WTC11 (cell line): ENCODE results near the gene CARD14. TPM values are rescaled to one million over a fixed set of nuclear protein-coding genes. Genes with fewer than 3 reads are reported as not detected.
"Not testable (repeated sequence)": the region's sequence is repeated elsewhere in the genome, so short reads cannot be mapped to it uniquely, and the experiment has no call there.

Experiments
- ATAC-seq: fragments of 200-7000 bp; cut with Tn5 transposase; 2 replicates; pipeline ENCODE4 v1.10.0; 2021; ENCODE audit warnings: mild to moderate bottlenecking, moderate library complexity
- CTCF ChIA-PET: fragments of 300-600 bp; sonication (Branson Sonifier 250); formaldehyde crosslinking; loops from one replicate; lab custom pipeline; 2021; ENCODE audit warnings: antibody characterized with exemption; lab: Charles Lee
- POLR2A ChIA-PET: fragments of 350-600 bp; sonication (Branson Sonifier 250); formaldehyde crosslinking; loops from one replicate; lab custom pipeline; 2021; ENCODE audit warnings: antibody characterized with exemption; lab: Charles Lee
- DNase-seq: peaks from one replicate; pipeline ENCODE4 v3.0.0; 2021; ENCODE audit warnings: low spot score
- H3K27ac Mint-ChIP-seq: 2 replicates; pipeline ENCODE4 v1.8.0; 2021; ENCODE audit warnings: mixed read lengths
- H3K27me3 Mint-ChIP-seq: 2 replicates; pipeline ENCODE4 v1.8.0; 2021; ENCODE audit warnings: low read depth, mild to moderate bottlenecking, moderate library complexity, mixed read lengths
- H3K36me3 Mint-ChIP-seq: 2 replicates; pipeline ENCODE4 v1.8.0; 2021; ENCODE audit warnings: mixed read lengths
- H3K4me1 Mint-ChIP-seq: 2 replicates; pipeline ENCODE4 v1.8.0; 2022; ENCODE audit warnings: mixed read lengths
- H3K4me3 Mint-ChIP-seq: 2 replicates; pipeline ENCODE4 v1.8.0; 2021; ENCODE audit warnings: mild to moderate bottlenecking, moderate library complexity, mixed read lengths
- H3K9me3 Mint-ChIP-seq: 2 replicates; pipeline ENCODE4 v1.8.0; 2021; ENCODE audit warnings: mixed read lengths
- CBFB ChIP-seq: sonication (generic); formaldehyde crosslinking; IDR thresholded peaks from 2 replicates; pipeline ENCODE4 v1.8.1; 2022; ENCODE audit warnings: mild to moderate bottlenecking, low read depth, missing genetic modification reagents
- FOXJ3 ChIP-seq: sonication (generic); formaldehyde crosslinking; IDR thresholded peaks from 2 replicates; pipeline ENCODE4 v1.9.0; 2021; ENCODE audit warnings: missing genetic modification reagents, mild to moderate bottlenecking, borderline replicate concordance
- GRHL2 ChIP-seq: fragments of 250-450 bp; sonication (Bioruptor Pico); IDR thresholded peaks from 2 replicates; pipeline ENCODE4 v1.8.0; 2022; ENCODE audit warnings: mild to moderate bottlenecking, moderate library complexity; ENCODE audit not compliant: insufficient replicate concordance, severe bottlenecking
- MXD4 ChIP-seq: fragments of 250-450 bp; sonication (Bioruptor Pico); IDR thresholded peaks from 2 replicates; pipeline ENCODE4 v1.8.0; 2021; ENCODE audit warnings: mild to moderate bottlenecking, moderate library complexity, borderline replicate concordance
- MYBL2 ChIP-seq: sonication (generic); formaldehyde crosslinking; IDR thresholded peaks from 2 replicates; pipeline ENCODE4 v1.8.1; 2023; ENCODE audit warnings: mild to moderate bottlenecking, moderate library complexity, missing genetic modification reagents
- NFATC4 ChIP-seq: fragments of 250-450 bp; sonication (Bioruptor Pico); IDR thresholded peaks from 2 replicates; pipeline ENCODE4 v1.9.0; 2021; ENCODE audit warnings: mild to moderate bottlenecking
- OVOL2 ChIP-seq: fragments of 250-450 bp; sonication (Bioruptor Pico); IDR thresholded peaks from 2 replicates; pipeline ENCODE4 v1.9.0; 2021; ENCODE audit warnings: mild to moderate bottlenecking, borderline replicate concordance
- SP1 ChIP-seq: sonication (generic); formaldehyde crosslinking; conservative IDR thresholded peaks from 2 replicates; pipeline ENCODE4 v1.8.1; 2022; ENCODE audit warnings: missing genetic modification reagents
- TCF7 ChIP-seq: sonication (generic); formaldehyde crosslinking; IDR thresholded peaks from 2 replicates; pipeline ENCODE4 v1.8.0; 2022; ENCODE audit warnings: mild to moderate bottlenecking, low read depth, missing genetic modification reagents, moderate library complexity
- TEAD4 ChIP-seq: sonication (generic); formaldehyde crosslinking; IDR thresholded peaks from 2 replicates; pipeline ENCODE4 v1.8.0; 2022; ENCODE audit warnings: mild to moderate bottlenecking, missing genetic modification reagents
- ZNF396 ChIP-seq: fragments of 250-450 bp; sonication (Bioruptor Pico); IDR thresholded peaks from 2 replicates; pipeline ENCODE4 v1.8.0; 2021; ENCODE audit warnings: mild to moderate bottlenecking, moderate library complexity, borderline replicate concordance
- ZNF423 ChIP-seq: fragments of 250-450 bp; sonication (Bioruptor Pico); IDR thresholded peaks from 2 replicates; pipeline ENCODE4 v2.1.2; 2022; ENCODE audit warnings: mild to moderate bottlenecking, moderate library complexity
- total RNA-seq: library from RNA; stranded (reverse); gene quantifications from 3 replicates; pipeline ENCODE4 v1.2.3, GENCODE V29; 2021
- TF ChIP-seq, protein P1 (sequence below): sonication (generic); formaldehyde crosslinking; IDR thresholded peaks from 2 replicates; pipeline ENCODE4 v1.8.0; 2023; ENCODE audit warnings: missing genetic modification reagents
- TF ChIP-seq, protein P2 (sequence below): sonication (generic); formaldehyde crosslinking; conservative IDR thresholded peaks from 2 replicates; pipeline ENCODE4 v1.8.1; 2023; ENCODE audit warnings: mild to moderate bottlenecking, low read depth, missing genetic modification reagents, moderate library complexity
- TF ChIP-seq, protein P3 (sequence below): sonication (generic); formaldehyde crosslinking; IDR thresholded peaks from 2 replicates; pipeline ENCODE4 v1.8.0; 2022; ENCODE audit warnings: mild to moderate bottlenecking, missing genetic modification reagents
- TF ChIP-seq, protein P4 (sequence below): sonication (generic); formaldehyde crosslinking; IDR thresholded peaks from 2 replicates; pipeline ENCODE4 v1.8.0; 2022; ENCODE audit warnings: missing genetic modification reagents
- TF ChIP-seq, protein P5 (sequence below): sonication (generic); formaldehyde crosslinking; IDR thresholded peaks from 2 replicates; pipeline ENCODE4 v1.8.1; 2022; ENCODE audit warnings: mild to moderate bottlenecking, missing genetic modification reagents, moderate library complexity, borderline replicate concordance
- TF ChIP-seq, protein P6 (sequence below): fragments of 200-600 bp; IDR thresholded peaks from 2 replicates; pipeline ENCODE4 v1.8.0; 2022; ENCODE audit warnings: antibody characterized with exemption
- TF ChIP-seq, protein P7 (sequence below): sonication (generic); formaldehyde crosslinking; IDR thresholded peaks from 2 replicates; pipeline ENCODE4 v1.8.1; 2023; ENCODE audit warnings: mild to moderate bottlenecking, missing genetic modification reagents
- TF ChIP-seq, protein P8 (sequence below): fragments of 250-450 bp; sonication (Bioruptor Pico); IDR thresholded peaks from 2 replicates; pipeline ENCODE4 v1.8.0; 2021; ENCODE audit warnings: mild to moderate bottlenecking

The CARD14 gene
- total RNA-seq, 1 experiment from 2014 or later = 0.83 TPM

DNA sequence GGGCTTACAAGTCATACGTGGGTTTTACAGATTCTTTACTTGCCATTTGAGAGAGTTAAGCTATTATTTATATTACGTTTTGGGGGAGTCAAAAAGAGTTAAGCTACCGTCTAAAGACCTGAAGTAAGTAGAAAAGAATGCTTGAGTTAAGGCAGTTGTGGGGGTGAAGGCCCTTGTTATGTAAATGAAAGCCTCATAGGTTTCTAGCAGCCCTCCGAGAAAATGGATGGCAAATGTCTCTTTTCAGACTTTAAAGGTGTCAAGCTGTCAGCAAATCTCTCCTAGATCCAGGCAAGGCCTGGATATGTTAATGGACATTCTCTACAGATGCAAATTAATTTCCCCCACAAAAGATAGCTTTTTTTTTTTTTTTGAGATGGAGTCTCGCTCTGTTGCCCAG, 15.7 kb upstream of the CARD14 start (continued):
- TF ChIP-seq, protein P1, sequence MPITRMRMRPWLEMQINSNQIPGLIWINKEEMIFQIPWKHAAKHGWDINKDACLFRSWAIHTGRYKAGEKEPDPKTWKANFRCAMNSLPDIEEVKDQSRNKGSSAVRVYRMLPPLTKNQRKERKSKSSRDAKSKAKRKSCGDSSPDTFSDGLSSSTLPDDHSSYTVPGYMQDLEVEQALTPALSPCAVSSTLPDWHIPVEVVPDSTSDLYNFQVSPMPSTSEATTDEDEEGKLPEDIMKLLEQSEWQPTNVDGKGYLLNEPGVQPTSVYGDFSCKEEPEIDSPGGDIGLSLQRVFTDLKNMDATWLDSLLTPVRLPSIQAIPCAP = no peak
- TF ChIP-seq, protein P2, sequence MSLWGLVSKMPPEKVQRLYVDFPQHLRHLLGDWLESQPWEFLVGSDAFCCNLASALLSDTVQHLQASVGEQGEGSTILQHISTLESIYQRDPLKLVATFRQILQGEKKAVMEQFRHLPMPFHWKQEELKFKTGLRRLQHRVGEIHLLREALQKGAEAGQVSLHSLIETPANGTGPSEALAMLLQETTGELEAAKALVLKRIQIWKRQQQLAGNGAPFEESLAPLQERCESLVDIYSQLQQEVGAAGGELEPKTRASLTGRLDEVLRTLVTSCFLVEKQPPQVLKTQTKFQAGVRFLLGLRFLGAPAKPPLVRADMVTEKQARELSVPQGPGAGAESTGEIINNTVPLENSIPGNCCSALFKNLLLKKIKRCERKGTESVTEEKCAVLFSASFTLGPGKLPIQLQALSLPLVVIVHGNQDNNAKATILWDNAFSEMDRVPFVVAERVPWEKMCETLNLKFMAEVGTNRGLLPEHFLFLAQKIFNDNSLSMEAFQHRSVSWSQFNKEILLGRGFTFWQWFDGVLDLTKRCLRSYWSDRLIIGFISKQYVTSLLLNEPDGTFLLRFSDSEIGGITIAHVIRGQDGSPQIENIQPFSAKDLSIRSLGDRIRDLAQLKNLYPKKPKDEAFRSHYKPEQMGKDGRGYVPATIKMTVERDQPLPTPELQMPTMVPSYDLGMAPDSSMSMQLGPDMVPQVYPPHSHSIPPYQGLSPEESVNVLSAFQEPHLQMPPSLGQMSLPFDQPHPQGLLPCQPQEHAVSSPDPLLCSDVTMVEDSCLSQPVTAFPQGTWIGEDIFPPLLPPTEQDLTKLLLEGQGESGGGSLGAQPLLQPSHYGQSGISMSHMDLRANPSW (CRISPR knock-in tag) = no peak

DNA sequence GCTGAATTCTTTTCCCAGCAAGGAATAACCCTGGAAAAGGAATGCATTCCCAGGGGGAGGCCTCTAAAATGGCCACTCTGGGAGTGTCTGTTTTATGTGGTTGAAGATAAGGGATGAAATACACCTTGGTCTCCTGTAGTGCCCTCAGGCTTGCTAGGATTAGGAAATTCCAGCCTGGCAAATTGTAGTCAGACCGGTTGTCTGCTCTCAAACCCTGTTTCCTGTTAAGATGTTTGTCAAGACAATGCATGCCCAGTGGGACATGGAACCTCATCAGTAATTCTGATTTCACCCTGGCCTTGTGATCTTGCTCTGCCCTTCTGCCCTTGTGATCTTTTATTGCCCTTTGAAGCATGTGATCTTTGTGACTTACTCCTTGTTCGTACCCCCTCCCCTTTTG, 14.2 kb upstream of the CARD14 start:
- ATAC-seq, POLR2A ChIA-PET, H3K4me3 Mint-ChIP-seq, H3K27ac Mint-ChIP-seq, CTCF ChIA-PET: not testable (repeated sequence)
- H3K36me3 Mint-ChIP-seq = peaks cover 32% of the 10 kb centered on the region
- peaks cover 46% of the 10 kb centered on the region for H3K4me1 Mint-ChIP-seq
- TF ChIP-seq, protein P3, sequence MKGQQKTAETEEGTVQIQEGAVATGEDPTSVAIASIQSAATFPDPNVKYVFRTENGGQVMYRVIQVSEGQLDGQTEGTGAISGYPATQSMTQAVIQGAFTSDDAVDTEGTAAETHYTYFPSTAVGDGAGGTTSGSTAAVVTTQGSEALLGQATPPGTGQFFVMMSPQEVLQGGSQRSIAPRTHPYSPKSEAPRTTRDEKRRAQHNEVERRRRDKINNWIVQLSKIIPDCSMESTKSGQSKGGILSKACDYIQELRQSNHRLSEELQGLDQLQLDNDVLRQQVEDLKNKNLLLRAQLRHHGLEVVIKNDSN (CRISPR knock-in tag) = 0 out of 2 replicates have a peak, but pooled peaks have one; percentile 12
- 0 out of 2 replicates have a peak, but pooled peaks have one; percentile 34 for TF ChIP-seq SP1 (CRISPR knock-in tag)
- TF ChIP-seq ZNF423 (CRISPR knock-in tag) = peak; percentile 18; the same call in 1 of the 2 replicates
- H3K27me3 Mint-ChIP-seq = peaks cover 29% of the 10 kb centered on the region
- peaks cover 34% of the 10 kb centered on the region for H3K9me3 Mint-ChIP-seq
- DNase-seq = peak; percentile 55

DNA sequence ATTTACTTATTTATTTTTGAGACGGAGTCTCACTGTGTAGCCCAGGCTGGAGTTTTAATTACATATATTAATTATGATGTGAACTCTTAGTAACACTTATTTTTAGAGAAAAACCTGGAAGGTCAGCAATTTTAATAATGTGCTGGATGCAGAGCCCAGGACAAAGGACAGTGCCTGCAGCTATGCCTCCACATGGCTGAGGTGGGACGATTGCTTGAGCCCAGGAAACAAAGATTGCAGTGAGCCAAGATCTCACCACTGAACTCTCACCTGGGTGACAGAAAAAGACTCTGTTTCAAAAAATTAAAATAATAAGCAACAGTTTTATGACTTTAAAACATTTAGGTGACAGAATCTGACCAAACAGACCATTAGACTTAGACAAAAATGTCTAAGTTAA, 11.0 kb upstream of the CARD14 start:
- peaks cover 37% of the 10 kb centered on the region for H3K4me1 Mint-ChIP-seq
- peaks cover 32% of the 10 kb centered on the region for H3K36me3 Mint-ChIP-seq
- ChIA-PET POLR2A (no interaction called here), CTCF (interaction anchor here (0.6 to 1.0 kb wide), 2 partner anchors 35 to 37 kb away, joined by 3 read pairs; no protein-coding TSS in a partner anchor)
- no peak overlapping the region for H3K27ac Mint-ChIP-seq
- no peak overlapping the region for H3K4me3 Mint-ChIP-seq
- ATAC-seq (no peak), DNase-seq (no peak)
- peaks cover 29% of the 10 kb centered on the region for H3K9me3 Mint-ChIP-seq
- peaks cover 21% of the 10 kb centered on the region for H3K27me3 Mint-ChIP-seq
- TF ChIP-seq, protein P4, sequence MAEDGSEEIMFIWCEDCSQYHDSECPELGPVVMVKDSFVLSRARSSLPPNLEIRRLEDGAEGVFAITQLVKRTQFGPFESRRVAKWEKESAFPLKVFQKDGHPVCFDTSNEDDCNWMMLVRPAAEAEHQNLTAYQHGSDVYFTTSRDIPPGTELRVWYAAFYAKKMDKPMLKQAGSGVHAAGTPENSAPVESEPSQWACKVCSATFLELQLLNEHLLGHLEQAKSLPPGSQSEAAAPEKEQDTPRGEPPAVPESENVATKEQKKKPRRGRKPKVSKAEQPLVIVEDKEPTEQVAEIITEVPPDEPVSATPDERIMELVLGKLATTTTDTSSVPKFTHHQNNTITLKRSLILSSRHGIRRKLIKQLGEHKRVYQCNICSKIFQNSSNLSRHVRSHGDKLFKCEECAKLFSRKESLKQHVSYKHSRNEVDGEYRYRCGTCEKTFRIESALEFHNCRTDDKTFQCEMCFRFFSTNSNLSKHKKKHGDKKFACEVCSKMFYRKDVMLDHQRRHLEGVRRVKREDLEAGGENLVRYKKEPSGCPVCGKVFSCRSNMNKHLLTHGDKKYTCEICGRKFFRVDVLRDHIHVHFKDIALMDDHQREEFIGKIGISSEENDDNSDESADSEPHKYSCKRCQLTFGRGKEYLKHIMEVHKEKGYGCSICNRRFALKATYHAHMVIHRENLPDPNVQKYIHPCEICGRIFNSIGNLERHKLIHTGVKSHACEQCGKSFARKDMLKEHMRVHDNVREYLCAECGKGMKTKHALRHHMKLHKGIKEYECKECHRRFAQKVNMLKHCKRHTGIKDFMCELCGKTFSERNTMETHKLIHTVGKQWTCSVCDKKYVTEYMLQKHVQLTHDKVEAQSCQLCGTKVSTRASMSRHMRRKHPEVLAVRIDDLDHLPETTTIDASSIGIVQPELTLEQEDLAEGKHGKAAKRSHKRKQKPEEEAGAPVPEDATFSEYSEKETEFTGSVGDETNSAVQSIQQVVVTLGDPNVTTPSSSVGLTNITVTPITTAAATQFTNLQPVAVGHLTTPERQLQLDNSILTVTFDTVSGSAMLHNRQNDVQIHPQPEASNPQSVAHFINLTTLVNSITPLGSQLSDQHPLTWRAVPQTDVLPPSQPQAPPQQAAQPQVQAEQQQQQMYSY = no peak
- TF ChIP-seq CBFB (no peak), MXD4 (CRISPR knock-in tag) (no peak), TEAD4 (CRISPR knock-in tag) (no peak), FOXJ3 (CRISPR knock-in tag) (no peak), TCF7 (CRISPR knock-in tag) (no peak), ZNF396 (CRISPR knock-in tag) (no peak), NFATC4 (no peak), MYBL2 (CRISPR knock-in tag) (no peak), GRHL2 (no peak), OVOL2 (CRISPR knock-in tag) (no peak)
- TF ChIP-seq, protein P5, sequence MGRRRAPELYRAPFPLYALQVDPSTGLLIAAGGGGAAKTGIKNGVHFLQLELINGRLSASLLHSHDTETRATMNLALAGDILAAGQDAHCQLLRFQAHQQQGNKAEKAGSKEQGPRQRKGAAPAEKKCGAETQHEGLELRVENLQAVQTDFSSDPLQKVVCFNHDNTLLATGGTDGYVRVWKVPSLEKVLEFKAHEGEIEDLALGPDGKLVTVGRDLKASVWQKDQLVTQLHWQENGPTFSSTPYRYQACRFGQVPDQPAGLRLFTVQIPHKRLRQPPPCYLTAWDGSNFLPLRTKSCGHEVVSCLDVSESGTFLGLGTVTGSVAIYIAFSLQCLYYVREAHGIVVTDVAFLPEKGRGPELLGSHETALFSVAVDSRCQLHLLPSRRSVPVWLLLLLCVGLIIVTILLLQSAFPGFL (CRISPR knock-in tag) = no peak
- TF ChIP-seq, protein P6, sequence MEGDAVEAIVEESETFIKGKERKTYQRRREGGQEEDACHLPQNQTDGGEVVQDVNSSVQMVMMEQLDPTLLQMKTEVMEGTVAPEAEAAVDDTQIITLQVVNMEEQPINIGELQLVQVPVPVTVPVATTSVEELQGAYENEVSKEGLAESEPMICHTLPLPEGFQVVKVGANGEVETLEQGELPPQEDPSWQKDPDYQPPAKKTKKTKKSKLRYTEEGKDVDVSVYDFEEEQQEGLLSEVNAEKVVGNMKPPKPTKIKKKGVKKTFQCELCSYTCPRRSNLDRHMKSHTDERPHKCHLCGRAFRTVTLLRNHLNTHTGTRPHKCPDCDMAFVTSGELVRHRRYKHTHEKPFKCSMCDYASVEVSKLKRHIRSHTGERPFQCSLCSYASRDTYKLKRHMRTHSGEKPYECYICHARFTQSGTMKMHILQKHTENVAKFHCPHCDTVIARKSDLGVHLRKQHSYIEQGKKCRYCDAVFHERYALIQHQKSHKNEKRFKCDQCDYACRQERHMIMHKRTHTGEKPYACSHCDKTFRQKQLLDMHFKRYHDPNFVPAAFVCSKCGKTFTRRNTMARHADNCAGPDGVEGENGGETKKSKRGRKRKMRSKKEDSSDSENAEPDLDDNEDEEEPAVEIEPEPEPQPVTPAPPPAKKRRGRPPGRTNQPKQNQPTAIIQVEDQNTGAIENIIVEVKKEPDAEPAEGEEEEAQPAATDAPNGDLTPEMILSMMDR = no peak
- TF ChIP-seq, protein P7, sequence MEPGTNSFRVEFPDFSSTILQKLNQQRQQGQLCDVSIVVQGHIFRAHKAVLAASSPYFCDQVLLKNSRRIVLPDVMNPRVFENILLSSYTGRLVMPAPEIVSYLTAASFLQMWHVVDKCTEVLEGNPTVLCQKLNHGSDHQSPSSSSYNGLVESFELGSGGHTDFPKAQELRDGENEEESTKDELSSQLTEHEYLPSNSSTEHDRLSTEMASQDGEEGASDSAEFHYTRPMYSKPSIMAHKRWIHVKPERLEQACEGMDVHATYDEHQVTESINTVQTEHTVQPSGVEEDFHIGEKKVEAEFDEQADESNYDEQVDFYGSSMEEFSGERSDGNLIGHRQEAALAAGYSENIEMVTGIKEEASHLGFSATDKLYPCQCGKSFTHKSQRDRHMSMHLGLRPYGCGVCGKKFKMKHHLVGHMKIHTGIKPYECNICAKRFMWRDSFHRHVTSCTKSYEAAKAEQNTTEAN (CRISPR knock-in tag) = no peak
- TF ChIP-seq, protein P8, sequence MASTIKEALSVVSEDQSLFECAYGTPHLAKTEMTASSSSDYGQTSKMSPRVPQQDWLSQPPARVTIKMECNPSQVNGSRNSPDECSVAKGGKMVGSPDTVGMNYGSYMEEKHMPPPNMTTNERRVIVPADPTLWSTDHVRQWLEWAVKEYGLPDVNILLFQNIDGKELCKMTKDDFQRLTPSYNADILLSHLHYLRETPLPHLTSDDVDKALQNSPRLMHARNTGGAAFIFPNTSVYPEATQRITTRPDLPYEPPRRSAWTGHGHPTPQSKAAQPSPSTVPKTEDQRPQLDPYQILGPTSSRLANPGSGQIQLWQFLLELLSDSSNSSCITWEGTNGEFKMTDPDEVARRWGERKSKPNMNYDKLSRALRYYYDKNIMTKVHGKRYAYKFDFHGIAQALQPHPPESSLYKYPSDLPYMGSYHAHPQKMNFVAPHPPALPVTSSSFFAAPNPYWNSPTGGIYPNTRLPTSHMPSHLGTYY = no peak
